Type B pancreatic cell (in vitro differentiated cells): ENCODE results near the gene RNU5D-1. TPM values are rescaled to one million over a fixed set of nuclear protein-coding genes. Genes with fewer than 3 reads are reported as not detected.
"Not testable (repeated sequence)": the region's sequence is repeated elsewhere in the genome, so short reads cannot be mapped to it uniquely, and the experiment has no call there.

Source experiments
- DNase-seq: peaks from one replicate; pipeline ENCODE4 v3.0.0; 2021; ENCODE audit warnings: mixed read lengths; ENCODE audit not compliant: unreplicated experiment; ENCODE audit errors: extremely low spot score
- H3K27ac Mint-ChIP-seq: 2 replicates; pipeline ENCODE4 v1.8.0; 2021; ENCODE audit warnings: mild to moderate bottlenecking, mixed read lengths
- H3K27me3 Mint-ChIP-seq: 2 replicates; pipeline ENCODE4 v1.8.0; 2021; ENCODE audit warnings: mixed read lengths
- H3K36me3 Mint-ChIP-seq: 2 replicates; pipeline ENCODE4 v1.8.0; 2021; ENCODE audit warnings: mixed read lengths
- H3K4me1 Mint-ChIP-seq: one replicate; pipeline ENCODE4 v1.8.0; 2021; ENCODE audit warnings: mixed read lengths; ENCODE audit not compliant: unreplicated experiment
- H3K4me3 Mint-ChIP-seq: 2 replicates; pipeline ENCODE4 v1.8.0; 2021; ENCODE audit warnings: mild to moderate bottlenecking, mixed read lengths
- H3K9me3 Mint-ChIP-seq: 2 replicates; pipeline ENCODE4 v1.8.0; 2021; ENCODE audit warnings: mixed read lengths
- CTCF ChIP-seq: fragments of 200-600 bp; sonication (generic); conservative IDR thresholded peaks from 2 replicates; pipeline ENCODE4 v1.5.0; 2021; ENCODE audit warnings: antibody characterized with exemption, mild to moderate bottlenecking
- total RNA-seq: library from RNA; stranded (reverse); gene quantifications from 2 replicates; pipeline ENCODE4 v1.2.1, GENCODE V29; 2021; ENCODE audit warnings: low replicate concordance

RNU5D-1 gene
- total RNA-seq, 1 donor from 2014 or later, result not detected

- no peaks in the 10 kb centered on the region for H3K9me3 Mint-ChIP-seq
- peak within 1 kb of the TSS; percentile 89 for H3K27ac Mint-ChIP-seq
- H3K4me1 Mint-ChIP-seq, result peaks cover 16% of the 10 kb centered on the region
- no peaks in the 10 kb centered on the region for H3K27me3 Mint-ChIP-seq
- H3K4me3 Mint-ChIP-seq, result peak within 1 kb of the TSS; percentile 92
- peak; percentile 96 for DNase-seq
- H3K36me3 Mint-ChIP-seq, result peaks cover 10% of the 10 kb centered on the region
- TF ChIP-seq CTCF, result no peak
Observed at GRCh38 chr1:44739307-44740178, 8.6 kb upstream of the RNU5D-1 start, which contains the start of gene KIF2C. KIF2C (plus strand) TSS chr1:44739837; CDS start chr1:44739933, 96 bp downstream.

GRCh38 chr1:44738953-44739306 is 8.0 kb upstream of the RNU5D-1 start:
- Mint-ChIP-seq H3K4me1 (peaks cover 16% of the 10 kb centered on the region), H3K4me3 (peak overlapping the region; percentile 92), H3K27ac (peak overlapping the region; percentile 89)
- DNase-seq, H3K27me3 Mint-ChIP-seq, H3K36me3 Mint-ChIP-seq, H3K9me3 Mint-ChIP-seq: not testable (repeated sequence)

- Mint-ChIP-seq H3K27ac (no peak overlapping the region), H3K36me3 (no peaks in the 10 kb centered on the region), H3K9me3 (no peaks in the 10 kb centered on the region), H3K4me3 (no peak overlapping the region), H3K4me1 (peaks cover 11% of the 10 kb centered on the region), H3K27me3 (no peaks in the 10 kb centered on the region)
- no peak for DNase-seq
- no peak for TF ChIP-seq CTCF
Observed at GRCh38 chr1:44735992-44736391, 5.0 kb upstream of the RNU5D-1 start.

GRCh38 chr1:44733784-44734183 is 2.8 kb upstream of the RNU5D-1 start:
- Mint-ChIP-seq H3K4me3 (no peak overlapping the region), H3K27ac (peak overlapping the region; percentile 10), H3K9me3 (peaks cover 4% of the 10 kb centered on the region), H3K4me1 (peaks cover 10% of the 10 kb centered on the region), H3K27me3 (peaks cover 5% of the 10 kb centered on the region), H3K36me3 (no peaks in the 10 kb centered on the region)
- TF ChIP-seq CTCF, result no peak
- DNase-seq, result no peak

- Mint-ChIP-seq H3K4me1 (peaks cover 10% of the 10 kb centered on the region), H3K9me3 (peaks cover 4% of the 10 kb centered on the region), H3K4me3 (no peak overlapping the region), H3K27ac (peak overlapping the region; percentile 10), H3K27me3 (peaks cover 5% of the 10 kb centered on the region), H3K36me3 (no peaks in the 10 kb centered on the region)
- no peak for TF ChIP-seq CTCF
- DNase-seq, result no peak
Observed at GRCh38 chr1:44733365-44733764, 2.4 kb upstream of the RNU5D-1 start.

- TF ChIP-seq CTCF, result no peak
- Mint-ChIP-seq H3K9me3 (peaks cover 4% of the 10 kb centered on the region), H3K27me3 (peaks cover 3% of the 10 kb centered on the region), H3K4me3 (no peak overlapping the region), H3K4me1 (peaks cover 4% of the 10 kb centered on the region), H3K36me3 (no peaks in the 10 kb centered on the region), H3K27ac (no peak overlapping the region)
- DNase-seq, result no peak
Observed at GRCh38 chr1:44724955-44725698, 5.8 kb downstream of the RNU5D-1 start.
